ENCODE measurements around the gene STRN4. TPM values are rescaled to one million over a fixed set of nuclear protein-coding genes. Genes with fewer than 3 reads are reported as not detected.
A peak's percentile ranks its signal among the peaks of the same experiment; 100 is the strongest.

Gene STRN4
- total RNA-seq, 2 experiments from 2014 or later = 52.5 to 63.5 TPM

DNA sequence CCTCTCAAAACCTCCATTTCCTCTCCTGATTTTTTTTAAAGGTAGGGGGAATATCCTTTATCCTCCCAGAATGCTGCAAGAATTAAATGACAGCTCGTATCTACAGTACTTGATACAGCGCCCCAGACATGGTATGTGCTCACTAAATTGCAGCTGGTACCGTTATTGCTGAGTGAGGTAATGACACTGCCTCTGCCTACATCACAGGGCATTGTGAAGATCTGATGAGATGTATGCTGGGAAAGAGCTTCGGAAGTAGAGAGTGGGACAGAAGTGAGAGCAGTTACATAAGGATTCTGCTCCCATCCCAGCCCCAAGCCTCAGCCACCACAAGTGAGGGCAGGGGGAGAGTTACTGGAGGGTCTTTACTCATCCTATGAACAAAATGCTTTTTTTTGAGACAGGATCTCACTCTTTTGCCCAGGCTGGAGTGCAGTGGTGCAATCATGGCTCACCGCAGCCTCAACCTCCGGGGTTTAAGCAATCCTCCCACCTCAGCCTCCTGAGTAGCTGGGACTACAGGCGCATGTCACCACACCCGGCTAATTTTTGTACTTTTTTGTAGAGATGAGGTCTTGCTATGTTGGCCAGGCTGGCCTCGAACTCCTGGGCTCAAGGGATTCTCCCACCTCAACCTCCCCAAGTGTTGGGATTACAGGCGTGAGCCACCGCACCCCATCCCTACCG, 2.1 kb downstream of the STRN4 start:
- ChIA-PET CTCF (interaction anchor here (0.6 to 4.8 kb wide), 8 partner anchors 9 to 201 kb away, joined by 3 to 37 read pairs (median 8); no protein-coding TSS in a partner anchor), POLR2A (interaction anchor here (0.6 to 2.9 kb wide), 6 partner anchors 10 to 143 kb away, joined by 3 to 13 read pairs (median 5); partner anchors contain the start of gene CALM3)
- TF ChIP-seq, protein P1, sequence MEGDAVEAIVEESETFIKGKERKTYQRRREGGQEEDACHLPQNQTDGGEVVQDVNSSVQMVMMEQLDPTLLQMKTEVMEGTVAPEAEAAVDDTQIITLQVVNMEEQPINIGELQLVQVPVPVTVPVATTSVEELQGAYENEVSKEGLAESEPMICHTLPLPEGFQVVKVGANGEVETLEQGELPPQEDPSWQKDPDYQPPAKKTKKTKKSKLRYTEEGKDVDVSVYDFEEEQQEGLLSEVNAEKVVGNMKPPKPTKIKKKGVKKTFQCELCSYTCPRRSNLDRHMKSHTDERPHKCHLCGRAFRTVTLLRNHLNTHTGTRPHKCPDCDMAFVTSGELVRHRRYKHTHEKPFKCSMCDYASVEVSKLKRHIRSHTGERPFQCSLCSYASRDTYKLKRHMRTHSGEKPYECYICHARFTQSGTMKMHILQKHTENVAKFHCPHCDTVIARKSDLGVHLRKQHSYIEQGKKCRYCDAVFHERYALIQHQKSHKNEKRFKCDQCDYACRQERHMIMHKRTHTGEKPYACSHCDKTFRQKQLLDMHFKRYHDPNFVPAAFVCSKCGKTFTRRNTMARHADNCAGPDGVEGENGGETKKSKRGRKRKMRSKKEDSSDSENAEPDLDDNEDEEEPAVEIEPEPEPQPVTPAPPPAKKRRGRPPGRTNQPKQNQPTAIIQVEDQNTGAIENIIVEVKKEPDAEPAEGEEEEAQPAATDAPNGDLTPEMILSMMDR (IDR thresholded peaks at IDR 0.05) = no peak
- Mint-ChIP-seq H3K36me3 (ENCODE audit: low read depth) (peaks cover 15% of the 10 kb centered on the region), H3K4me3 (peak overlapping the region; percentile 91), H3K27me3 (no peaks in the 10 kb centered on the region), H3K27ac (peak overlapping the region; percentile 88), H3K4me1 (ENCODE audit: low read depth) (peaks cover 64% of the 10 kb centered on the region), H3K9me3 (no peaks in the 10 kb centered on the region)
- intact Hi-C loops (cut with micrococcal nuclease) = no loop called here
- no peak for ATAC-seq
- DNase-seq = no peak

DNA sequence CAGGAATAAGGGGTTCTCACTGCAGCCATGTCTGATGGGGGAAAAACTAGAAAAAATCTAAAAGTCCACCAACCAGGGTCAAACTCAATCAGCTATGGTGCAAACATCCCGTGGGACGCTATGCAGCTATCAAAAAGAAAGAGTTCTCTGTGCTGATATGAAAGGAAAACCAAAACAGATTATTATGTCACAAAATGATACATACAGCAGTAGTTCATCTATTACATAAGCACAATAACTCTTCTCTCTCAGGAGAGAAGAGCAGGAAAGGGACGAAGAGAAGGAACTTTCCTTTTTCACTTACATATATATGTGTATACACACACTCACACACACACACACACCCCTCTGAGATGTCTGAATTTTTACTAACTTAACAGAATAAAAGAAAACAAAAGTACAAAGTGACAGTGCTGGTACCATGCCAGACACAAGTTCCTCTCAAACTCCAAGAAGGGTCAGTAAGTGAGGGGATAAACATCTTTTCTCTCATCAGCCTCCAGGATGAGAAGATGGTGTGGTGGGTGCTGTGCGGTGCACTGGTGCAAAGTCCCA, 3.2 kb downstream of the STRN4 start:
- intact Hi-C loops (cut with micrococcal nuclease) = no loop called here
- H3K9me3 Mint-ChIP-seq = no peaks in the 10 kb centered on the region
- H3K27ac Mint-ChIP-seq = no peak overlapping the region
- TF ChIP-seq, protein P1 (IDR thresholded peaks at IDR 0.05) = no peak
- no peak overlapping the region for H3K4me3 Mint-ChIP-seq
- no peak for ATAC-seq
- peaks cover 60% of the 10 kb centered on the region for H3K4me1 Mint-ChIP-seq (ENCODE audit: low read depth)
- DNase-seq = no peak
- ChIA-PET POLR2A (interaction anchor here (0.9 to 2.9 kb wide), 5 partner anchors 12 to 142 kb away, joined by 3 to 13 read pairs (median 9); partner anchors contain the start of gene CALM3), CTCF (interaction anchor here (2.7 to 4.8 kb wide), 3 partner anchors 10 to 15 kb away, joined by 11 to 37 read pairs (median 11); no protein-coding TSS in a partner anchor)
- peaks cover 20% of the 10 kb centered on the region for H3K36me3 Mint-ChIP-seq (ENCODE audit: low read depth)
- H3K27me3 Mint-ChIP-seq = no peaks in the 10 kb centered on the region

DNA sequence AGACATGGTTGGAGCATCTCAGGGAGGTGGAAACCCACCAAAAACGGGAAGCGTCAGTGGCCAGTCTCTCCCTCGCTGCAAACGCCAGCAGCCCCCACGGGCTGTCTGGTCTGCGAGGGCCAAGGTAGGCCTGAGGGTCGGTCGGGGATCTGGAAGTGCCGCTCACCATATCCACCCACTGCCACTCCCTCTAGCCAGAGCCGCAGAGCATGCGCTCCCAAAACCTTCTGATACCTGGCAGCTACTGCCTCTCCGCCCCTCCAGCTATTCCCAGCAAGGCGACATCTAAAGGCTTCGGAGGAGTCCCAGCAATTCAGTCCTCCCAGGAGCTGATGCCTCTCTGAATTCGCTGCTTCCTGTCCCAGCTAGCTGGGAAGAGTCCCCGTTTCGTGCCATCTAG, 4.8 kb downstream of the STRN4 start:
- ChIA-PET POLR2A (interaction anchor here (0.8 to 2.6 kb wide), 4 partner anchors 11 to 35 kb away, joined by 3 to 9 read pairs (median 4); no protein-coding TSS in a partner anchor), CTCF (interaction anchor here (1.3 to 4.8 kb wide), 5 partner anchors 8 to 37 kb away, joined by 3 to 37 read pairs (median 4); no protein-coding TSS in a partner anchor)
- peaks cover 32% of the 10 kb centered on the region for H3K36me3 Mint-ChIP-seq (ENCODE audit: low read depth)
- no peak for ATAC-seq
- H3K27me3 Mint-ChIP-seq = no peaks in the 10 kb centered on the region
- H3K27ac Mint-ChIP-seq = no peak overlapping the region
- H3K9me3 Mint-ChIP-seq = no peaks in the 10 kb centered on the region
- TF ChIP-seq, protein P1 (IDR thresholded peaks at IDR 0.05) = no peak
- no peak overlapping the region for H3K4me3 Mint-ChIP-seq
- no peak for DNase-seq
- H3K4me1 Mint-ChIP-seq (ENCODE audit: low read depth) = peaks cover 52% of the 10 kb centered on the region
- intact Hi-C loops (cut with micrococcal nuclease) = no loop called here

DNA sequence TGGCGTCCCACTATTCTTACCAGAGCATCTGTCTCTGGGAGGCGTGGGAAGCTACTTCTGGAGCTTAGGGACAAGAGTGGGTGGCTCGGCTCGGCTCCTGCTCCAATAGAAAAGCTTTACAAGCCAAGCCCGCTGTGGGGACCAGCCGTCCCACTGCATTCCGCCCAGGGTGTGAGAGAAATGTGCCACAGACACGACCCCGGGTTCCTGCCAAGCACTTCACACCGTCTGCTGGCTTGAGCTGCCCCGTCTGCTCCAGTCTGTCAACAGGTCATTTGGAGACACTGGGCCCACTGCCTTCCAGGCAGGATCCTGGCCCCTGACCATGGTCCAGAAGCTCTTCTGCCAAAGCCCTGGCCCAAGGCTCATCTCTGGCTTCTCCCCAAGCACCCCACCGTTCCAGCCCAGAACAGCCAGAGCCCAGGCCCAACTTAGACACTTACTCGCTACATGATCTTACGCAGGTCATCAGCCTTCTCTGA, 6.9 kb downstream of the STRN4 start:
- no peaks in the 10 kb centered on the region for H3K9me3 Mint-ChIP-seq
- H3K4me1 Mint-ChIP-seq (ENCODE audit: low read depth) = peaks cover 41% of the 10 kb centered on the region
- intact Hi-C loops (cut with micrococcal nuclease) = no loop called here
- ChIA-PET CTCF (interaction anchor here (1.1 to 1.3 kb wide), 4 partner anchors 10 to 101 kb away, joined by 3 to 9 read pairs (median 4); no protein-coding TSS in a partner anchor), POLR2A (interaction anchor here (1.0 kb wide), 1 partner anchor 25 kb away, joined by 3 read pairs; no protein-coding TSS in a partner anchor)
- H3K27ac Mint-ChIP-seq = peak overlapping the region; percentile 22
- H3K27me3 Mint-ChIP-seq = no peaks in the 10 kb centered on the region
- no peak overlapping the region for H3K4me3 Mint-ChIP-seq
- DNase-seq = no peak
- ATAC-seq = no peak
- TF ChIP-seq, protein P1 (IDR thresholded peaks at IDR 0.05) = no peak
- peaks cover 30% of the 10 kb centered on the region for H3K36me3 Mint-ChIP-seq (ENCODE audit: low read depth)
